Adrenal gland (tissue), 5 donors: ENCODE results near the gene CHSY3.

Experiments used
- CTCF ChIP-seq, 6 experiments: fragments of 450-650 bp in 4 of 6; fragments of 200-600 bp in 2 of 6; sonication (generic) in 1 of 6; IDR thresholded peaks; 1 replicate in 5 of 6; 2 replicates in 1 of 6; pipeline versions ENCODE4 v1.5.1 to v1.8.0; 2016 to 2021; ENCODE audit warnings: antibody characterized with exemption in 6 of 6, mild to moderate bottlenecking in 2 of 6, moderate library complexity in 1 of 6
- POLR2A ChIP-seq, 2 donors: fragments of 450-650 bp; IDR thresholded peaks; one replicate each; pipeline ENCODE4 v1.6.1; 2017; ENCODE audit warnings: antibody characterized with exemption in 2 of 2, mild to moderate bottlenecking in 2 of 2, moderate library complexity in 1 of 2
- donor health status: DM: no; HTN: no; CAD: no.

- TF ChIP-seq CTCF (IDR thresholded peaks at IDR 0.05) (no peak), POLR2A (IDR thresholded peaks at IDR 0.05) (no peak)
These were observed 114.4 kb downstream of the CHSY3 start for GRCh38 chr5:130018641-130019040.
